ENCODE measurements around the gene SMARCA1.

Gene SMARCA1

GRCh38 chrX:129520151-129520550 lies 3.1 kb downstream of the SMARCA1 start:
- DNase-seq = no peak
- H3K36me3 Mint-ChIP-seq (ENCODE audit: insufficient read depth) = no peaks in the 10 kb centered on the region
- no peak for ATAC-seq (replicated peaks)
- H3K9me3 Mint-ChIP-seq = no peaks in the 10 kb centered on the region
- no peak overlapping the region for H3K27ac Mint-ChIP-seq
- no peak overlapping the region for H3K4me3 Mint-ChIP-seq
- H3K27me3 Mint-ChIP-seq = peaks cover 0 to 19% of the 10 kb centered on the region in 2 donors
- peaks cover 5 to 9% of the 10 kb centered on the region in 2 donors for H3K4me1 Mint-ChIP-seq (ENCODE audit: low read depth in 2 of 2)

- H3K36me3 Mint-ChIP-seq (ENCODE audit: insufficient read depth) = no peaks in the 10 kb centered on the region
- no peaks in the 10 kb centered on the region for H3K4me1 Mint-ChIP-seq (ENCODE audit: low read depth in 2 of 2)
- H3K27ac Mint-ChIP-seq = no peak overlapping the region
- peaks cover 11 to 20% of the 10 kb centered on the region in 2 donors for H3K27me3 Mint-ChIP-seq
- no peak overlapping the region for H3K4me3 Mint-ChIP-seq
- ATAC-seq (replicated peaks) = no peak
- H3K9me3 Mint-ChIP-seq = no peaks in the 10 kb centered on the region
- DNase-seq = no peak
These were observed 6.9 kb downstream of the SMARCA1 start for GRCh38 chrX:129516402-129516801.

GRCh38 chrX:129512409-129512808 lies 10.9 kb downstream of the SMARCA1 start:
- H3K4me3 Mint-ChIP-seq = no peak overlapping the region

GRCh38 chrX:129511689-129512088 lies 11.6 kb downstream of the SMARCA1 start:
- Mint-ChIP-seq H3K4me1 (ENCODE audit: low read depth in 2 of 2) (no peaks in the 10 kb centered on the region), H3K27me3 (peaks cover 11 to 16% of the 10 kb centered on the region in 2 donors), H3K9me3 (no peaks in the 10 kb centered on the region), H3K36me3 (ENCODE audit: insufficient read depth) (no peaks in the 10 kb centered on the region), H3K4me3 (no peak overlapping the region), H3K27ac (no peak overlapping the region)
- ATAC-seq (replicated peaks) (no peak), DNase-seq (no peak)

More at GRCh38 chrX:129512409-129512808, 10.9 kb downstream of the SMARCA1 start:
- Mint-ChIP-seq H3K36me3 (ENCODE audit: insufficient read depth) (no peaks in the 10 kb centered on the region), H3K9me3 (no peaks in the 10 kb centered on the region), H3K4me1 (ENCODE audit: low read depth in 2 of 2) (no peaks in the 10 kb centered on the region), H3K27me3 (peaks cover 11 to 12% of the 10 kb centered on the region in 2 donors), H3K27ac (no peak overlapping the region)
- ATAC-seq (replicated peaks) = no peak
- no peak for DNase-seq

- no peak overlapping the region for H3K27ac Mint-ChIP-seq
- H3K4me3 Mint-ChIP-seq = no peak overlapping the region
- H3K9me3 Mint-ChIP-seq = no peaks in the 10 kb centered on the region
- H3K4me1 Mint-ChIP-seq (ENCODE audit: low read depth in 2 of 2) = no peaks in the 10 kb centered on the region
- no peaks in the 10 kb centered on the region for H3K36me3 Mint-ChIP-seq (ENCODE audit: insufficient read depth)
- no peak for ATAC-seq (replicated peaks)
- DNase-seq = no peak
- peaks cover 11 to 13% of the 10 kb centered on the region in 2 donors for H3K27me3 Mint-ChIP-seq
These were observed 13.0 kb downstream of the SMARCA1 start for GRCh38 chrX:129510331-129510730.

GRCh38 chrX:129497146-129497843 lies 26.0 kb downstream of the SMARCA1 start:
- Mint-ChIP-seq H3K4me1 (ENCODE audit: low read depth in 2 of 2) (no peaks in the 10 kb centered on the region), H3K9me3 (no peaks in the 10 kb centered on the region), H3K36me3 (ENCODE audit: insufficient read depth) (no peaks in the 10 kb centered on the region), H3K4me3 (no peak overlapping the region), H3K27ac (no peak overlapping the region), H3K27me3 (peaks cover 0 to 9% of the 10 kb centered on the region in 2 donors)
- ATAC-seq (replicated peaks) (no peak), DNase-seq (no peak)

GRCh38 chrX:129496625-129497024 lies 26.7 kb downstream of the SMARCA1 start:
- Mint-ChIP-seq H3K36me3 (ENCODE audit: insufficient read depth) (no peaks in the 10 kb centered on the region), H3K27ac (no peak overlapping the region), H3K9me3 (no peaks in the 10 kb centered on the region), H3K4me1 (ENCODE audit: low read depth in 2 of 2) (no peaks in the 10 kb centered on the region), H3K27me3 (peaks cover 0 to 7% of the 10 kb centered on the region in 2 donors), H3K4me3 (no peak overlapping the region)
- DNase-seq (no peak), ATAC-seq (replicated peaks) (no peak)

GRCh38 chrX:129495900-129496299 lies 27.4 kb downstream of the SMARCA1 start:
- no peak for ATAC-seq (replicated peaks)
- no peak overlapping the region for H3K27ac Mint-ChIP-seq
- no peaks in the 10 kb centered on the region for H3K9me3 Mint-ChIP-seq
- no peak for DNase-seq
- H3K36me3 Mint-ChIP-seq (ENCODE audit: insufficient read depth) = no peaks in the 10 kb centered on the region
- no peak overlapping the region for H3K4me3 Mint-ChIP-seq
- peaks cover 0 to 7% of the 10 kb centered on the region in 2 donors for H3K27me3 Mint-ChIP-seq
- H3K4me1 Mint-ChIP-seq (ENCODE audit: low read depth in 2 of 2) = no peaks in the 10 kb centered on the region

- H3K27ac Mint-ChIP-seq = no peak overlapping the region
- H3K9me3 Mint-ChIP-seq = no peaks in the 10 kb centered on the region
- H3K36me3 Mint-ChIP-seq (ENCODE audit: insufficient read depth) = no peaks in the 10 kb centered on the region
- H3K27me3 Mint-ChIP-seq = peaks cover 0 to 7% of the 10 kb centered on the region in 2 donors
- ATAC-seq (replicated peaks) (no peak), DNase-seq (no peak)
- no peak overlapping the region for H3K4me3 Mint-ChIP-seq
- H3K4me1 Mint-ChIP-seq (ENCODE audit: low read depth in 2 of 2) = no peaks in the 10 kb centered on the region
These were observed 28.4 kb downstream of the SMARCA1 start for GRCh38 chrX:129494887-129495286.

GRCh38 chrX:129493643-129494042 lies 29.6 kb downstream of the SMARCA1 start:
- Mint-ChIP-seq H3K4me3 (no peak overlapping the region), H3K27me3 (peaks cover 0 to 7% of the 10 kb centered on the region in 2 donors), H3K4me1 (ENCODE audit: low read depth in 2 of 2) (no peaks in the 10 kb centered on the region), H3K9me3 (no peaks in the 10 kb centered on the region), H3K36me3 (ENCODE audit: insufficient read depth) (no peaks in the 10 kb centered on the region), H3K27ac (no peak overlapping the region)
- ATAC-seq (replicated peaks) (no peak), DNase-seq (no peak)

- Mint-ChIP-seq H3K9me3 (no peaks in the 10 kb centered on the region), H3K27me3 (no peaks in the 10 kb centered on the region), H3K36me3 (ENCODE audit: insufficient read depth) (peaks cover 2% of the 10 kb centered on the region), H3K27ac (no peak overlapping the region), H3K4me3 (no peak overlapping the region), H3K4me1 (ENCODE audit: low read depth in 2 of 2) (no peaks in the 10 kb centered on the region)
- DNase-seq = no peak
- no peak for ATAC-seq (replicated peaks)
These were observed 33.0 kb downstream of the SMARCA1 start for GRCh38 chrX:129490330-129490729.

GRCh38 chrX:129488359-129488758 lies 34.9 kb downstream of the SMARCA1 start:
- no peak for DNase-seq
- H3K4me1 Mint-ChIP-seq (ENCODE audit: low read depth in 2 of 2) = no peaks in the 10 kb centered on the region
- H3K4me3 Mint-ChIP-seq = no peak overlapping the region
- peaks cover 3% of the 10 kb centered on the region for H3K36me3 Mint-ChIP-seq (ENCODE audit: insufficient read depth)
- H3K27ac Mint-ChIP-seq = no peak overlapping the region
- H3K9me3 Mint-ChIP-seq = no peaks in the 10 kb centered on the region
- ATAC-seq (replicated peaks) = no peak
- H3K27me3 Mint-ChIP-seq = no peaks in the 10 kb centered on the region

- ATAC-seq (replicated peaks) = no peak
- no peak overlapping the region for H3K27ac Mint-ChIP-seq
- H3K4me3 Mint-ChIP-seq = no peak overlapping the region
- no peaks in the 10 kb centered on the region for H3K4me1 Mint-ChIP-seq (ENCODE audit: low read depth in 2 of 2)
- H3K27me3 Mint-ChIP-seq = peaks cover 0 to 7% of the 10 kb centered on the region in 2 donors
- H3K36me3 Mint-ChIP-seq (ENCODE audit: insufficient read depth) = peaks cover 3% of the 10 kb centered on the region
- DNase-seq = no peak
- no peaks in the 10 kb centered on the region for H3K9me3 Mint-ChIP-seq
These were observed 42.4 kb downstream of the SMARCA1 start for GRCh38 chrX:129480889-129481288.

- DNase-seq (no peak), ATAC-seq (replicated peaks) (no peak)
- H3K36me3 Mint-ChIP-seq (ENCODE audit: insufficient read depth) = no peaks in the 10 kb centered on the region
These were observed 44.8 kb downstream of the SMARCA1 start for GRCh38 chrX:129478516-129478915.

More at GRCh38 chrX:129478516-129478915, 44.8 kb downstream of the SMARCA1 start:
- Mint-ChIP-seq H3K4me3 (no peak overlapping the region), H3K27ac (no peak overlapping the region), H3K9me3 (no peaks in the 10 kb centered on the region), H3K4me1 (ENCODE audit: low read depth in 2 of 2) (no peaks in the 10 kb centered on the region), H3K27me3 (peaks cover 0 to 7% of the 10 kb centered on the region in 2 donors)
